CD4-positive, alpha-beta memory T cell (primary cell): ENCODE measurements around the gene TMEM147. TPM values are rescaled to one million over a fixed set of nuclear protein-coding genes. Genes with fewer than 3 reads are reported as not detected.

ENCODE experiments used
- CTCF ChIA-PET: fragments of 350-600 bp; sonication (Branson Sonifier 250); formaldehyde crosslinking; loops from one replicate; lab custom pipeline; 2021; ENCODE audit warnings: inconsistent platforms; ENCODE audit not compliant: partially characterized antibody; lab: Charles Lee
- POLR2A ChIA-PET: fragments of 350-600 bp; sonication (Branson Sonifier 250); formaldehyde crosslinking; loops from one replicate; lab custom pipeline; 2021; ENCODE audit not compliant: partially characterized antibody; lab: Charles Lee
- DNase-seq, 5 donors: peaks; one replicate each; pipeline versions ENCODE4 v3.0.0 to v3.0.0-alpha.2; 2020 to 2022; ENCODE audit warnings: mixed read lengths in 1 of 5
- H3K27ac ChIP-seq: one replicate; pipeline ENCODE4 v1.7.0; 2013; ENCODE audit warnings: low read depth, low read length
- H3K27me3 ChIP-seq: 2 replicates; pipeline ENCODE4 v1.7.0; 2013; ENCODE audit warnings: mild to moderate bottlenecking, low read length, moderate library complexity; ENCODE audit not compliant: insufficient read depth
- H3K36me3 ChIP-seq: 2 replicates; pipeline ENCODE4 v1.7.0; 2013; ENCODE audit warnings: mild to moderate bottlenecking, low read length, moderate library complexity; ENCODE audit not compliant: insufficient read depth
- H3K4me1 ChIP-seq: 2 replicates; pipeline ENCODE4 v1.7.0; 2013; ENCODE audit warnings: mild to moderate bottlenecking, low read length, moderate library complexity; ENCODE audit not compliant: insufficient read depth
- H3K4me3 ChIP-seq, 2 donors: one replicate each; pipeline ENCODE4 v1.7.0; 2013; ENCODE audit warnings: low read length in 2 of 2, mild to moderate bottlenecking in 1 of 2
- H3K9me3 ChIP-seq, 2 donors: one replicate each; pipeline ENCODE4 v1.7.0; 2013; ENCODE audit warnings: low read length in 2 of 2, control low read depth in 1 of 2; ENCODE audit not compliant: control insufficient read depth in 1 of 2
- H3K27ac Mint-ChIP-seq, 7 donors: one replicate each; pipeline ENCODE4 v1.8.0; 2020 to 2021; ENCODE audit warnings: mixed read lengths in 7 of 7, mild to moderate bottlenecking in 6 of 7, inconsistent platforms in 3 of 7, moderate library complexity in 3 of 7
- H3K27me3 Mint-ChIP-seq, 2 donors: one replicate each; pipeline ENCODE4 v1.8.0; 2020 to 2021; ENCODE audit warnings: mixed read lengths in 2 of 2
- H3K36me3 Mint-ChIP-seq, 2 donors: one replicate each; pipeline ENCODE4 v1.8.0; 2020 to 2021; ENCODE audit warnings: mixed read lengths in 2 of 2, inconsistent platforms in 1 of 2, mild to moderate bottlenecking in 1 of 2
- H3K4me1 Mint-ChIP-seq, 4 donors: one replicate each; pipeline ENCODE4 v1.8.0; 2020 to 2021; ENCODE audit warnings: mixed read lengths in 4 of 4, mild to moderate bottlenecking in 1 of 4
- H3K4me3 Mint-ChIP-seq, 8 donors: one replicate each; pipeline ENCODE4 v1.8.0; 2020 to 2021; ENCODE audit warnings: mixed read lengths in 8 of 8, mild to moderate bottlenecking in 7 of 8, moderate library complexity in 6 of 8, inconsistent platforms in 3 of 8
- H3K9me3 Mint-ChIP-seq, 8 donors: one replicate each; pipeline ENCODE4 v1.8.0; 2020 to 2021; ENCODE audit warnings: mixed read lengths in 8 of 8, mild to moderate bottlenecking in 5 of 8, inconsistent platforms in 3 of 8, moderate library complexity in 1 of 8
- intact Hi-C: fragments of 100-400 bp; cut with micrococcal nuclease; formaldehyde crosslinking; loops from one replicate; pipeline ENCODE4 v1.15.1; 2023
- polyA plus RNA-seq, 2 donors: library from polyadenylated mRNA; unstranded; fragments of 300-500 nt; fragmentation: Illumina TruSeq; gene quantifications; one replicate each; pipeline ENCODE4 v1.2.3, GENCODE V29; 2021
- total RNA-seq, 2 experiments: library from RNA; stranded (reverse); gene quantifications; one replicate each; pipeline ENCODE4 v1.2.3, GENCODE V29; 2021

TMEM147 gene
- total and polyA plus RNA-seq, 4 experiments from 2014 or later = 41.3 to 189 (median 101) TPM

DNA sequence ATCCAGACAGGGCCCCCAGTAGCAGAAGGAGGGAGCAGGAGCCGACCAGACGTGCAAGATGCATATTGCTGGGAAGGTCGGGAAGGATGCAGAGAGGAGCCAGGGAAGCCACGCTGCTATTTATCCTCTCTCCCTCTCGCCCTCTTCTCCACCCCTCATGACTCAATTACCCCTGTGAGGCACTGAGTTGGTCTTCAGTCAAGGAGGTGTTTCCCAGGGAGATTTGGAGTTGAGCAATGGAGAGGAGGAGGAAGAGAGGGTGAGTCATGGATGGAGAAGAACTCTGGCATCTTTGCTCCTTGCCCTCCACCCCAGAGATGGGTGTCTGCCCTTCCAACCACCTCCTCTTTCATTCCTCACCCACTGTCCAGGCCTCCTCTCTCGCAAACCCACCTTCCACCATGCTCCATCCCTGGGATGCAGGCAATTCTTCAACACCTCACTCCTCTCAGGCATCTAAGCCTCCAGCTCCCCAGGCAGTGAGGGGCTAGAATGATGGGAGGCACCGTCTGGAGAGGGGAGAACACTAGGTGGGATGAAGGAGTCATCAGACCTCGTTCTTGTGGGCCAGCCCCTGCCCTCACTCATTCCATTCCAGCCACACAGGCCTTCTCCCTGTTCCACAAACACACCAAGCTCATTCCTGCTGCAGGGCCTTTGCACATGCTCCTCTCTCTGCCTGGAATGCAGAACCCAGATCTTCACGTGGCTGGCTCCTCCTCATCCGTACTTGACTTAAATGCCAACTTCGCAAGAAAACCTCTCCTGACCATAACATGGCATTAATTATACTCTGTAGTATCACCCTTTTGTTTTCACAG, 17.0 kb upstream of the TMEM147 start, which contains the start of gene SBSN:
SBSN (minus strand) TSS at position 94 of the 821 bp plus-strand sequence; CDS start at position 64, 30 bp downstream.
- Mint-ChIP-seq H3K36me3 (no peaks in the 10 kb centered on the region), H3K9me3 (no peaks in the 10 kb centered on the region), H3K27me3 (peaks cover 29 to 36% of the 10 kb centered on the region in 2 donors), H3K4me1 (peaks cover 3 to 8% (median 5%) of the 10 kb centered on the region in 4 donors), H3K4me3 (no peak within 1 kb of the TSS), H3K27ac (no peak within 1 kb of the TSS)
- DNase-seq = no peak
- no peaks in the 10 kb centered on the region for H3K9me3 ChIP-seq
- H3K27me3 ChIP-seq = no peaks in the 10 kb centered on the region
- no peak within 1 kb of the TSS for H3K27ac ChIP-seq
- intact Hi-C loops = no loop called here
- CTCF ChIA-PET = interaction anchor here (1.0 kb wide), 1 partner anchor 18 kb away, joined by 3 read pairs; no protein-coding TSS in a partner anchor
- POLR2A ChIA-PET = no interaction called here
- H3K36me3 ChIP-seq = no peaks in the 10 kb centered on the region
- H3K4me3 ChIP-seq = no peak within 1 kb of the TSS
- H3K4me1 ChIP-seq = peaks cover 3% of the 10 kb centered on the region

DNA sequence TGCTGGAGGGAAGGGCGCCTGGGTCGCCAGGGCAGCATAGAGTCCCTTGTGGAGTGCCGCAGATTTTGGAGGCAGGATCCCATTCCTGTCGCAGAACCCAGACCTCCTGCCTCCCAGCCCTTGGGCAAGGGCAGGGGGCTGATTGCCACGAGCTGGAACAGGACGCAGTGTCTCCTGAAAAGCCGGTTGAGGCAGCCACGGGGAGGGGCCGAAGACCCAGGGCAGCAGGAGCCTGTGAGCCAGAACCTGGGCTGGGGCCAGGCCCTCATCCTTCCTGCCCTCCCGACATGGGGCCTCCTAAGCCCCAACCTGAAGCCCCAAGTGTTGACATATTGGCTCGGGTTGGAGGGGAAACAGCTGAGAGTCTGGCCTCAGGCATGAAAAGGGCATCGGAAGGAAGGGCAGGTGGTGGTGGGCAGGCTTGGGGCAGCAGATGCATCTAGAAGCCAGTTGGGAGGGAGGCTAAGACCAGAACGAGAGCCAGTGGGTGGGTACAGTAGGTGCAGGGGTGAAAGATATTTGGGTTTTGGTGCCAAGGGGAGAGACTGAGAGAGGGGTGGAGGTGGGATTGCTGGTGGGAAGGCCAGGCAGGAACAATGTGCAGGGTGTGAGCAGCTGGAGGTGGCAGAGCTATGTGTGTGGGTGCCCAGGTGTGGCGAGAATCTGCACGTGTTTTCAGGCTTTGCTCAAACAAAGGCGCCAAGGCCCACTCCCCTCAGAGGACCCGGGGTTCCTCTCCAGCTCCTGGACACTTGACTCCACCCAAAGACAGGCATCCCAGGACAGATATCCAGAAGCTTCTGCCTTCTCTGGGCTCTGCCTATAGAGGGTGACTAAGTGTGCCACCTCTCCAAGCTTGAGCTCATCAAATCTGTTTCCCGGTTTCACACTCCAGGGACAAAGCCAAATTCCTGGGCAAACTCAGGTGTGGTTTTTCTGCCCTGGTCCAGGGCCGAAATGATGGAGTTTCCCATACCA, 15.9 kb upstream of the TMEM147 start:
- no peak for DNase-seq
- peaks cover 31 to 39% of the 10 kb centered on the region in 2 donors for H3K27me3 Mint-ChIP-seq
- no peaks in the 10 kb centered on the region for H3K9me3 ChIP-seq
- no peak overlapping the region for H3K27ac ChIP-seq
- no peak overlapping the region for H3K4me3 ChIP-seq
- intact Hi-C loops = no loop called here
- H3K36me3 Mint-ChIP-seq = no peaks in the 10 kb centered on the region
- H3K27ac Mint-ChIP-seq = no peak overlapping the region
- no peaks in the 10 kb centered on the region for H3K9me3 Mint-ChIP-seq
- ChIA-PET CTCF (interaction anchor here (1.0 to 2.6 kb wide), 2 partner anchors 19 kb away, joined by 3 to 7 read pairs; no protein-coding TSS in a partner anchor), POLR2A (no interaction called here)
- H3K4me1 ChIP-seq = peaks cover 13% of the 10 kb centered on the region
- H3K27me3 ChIP-seq = no peaks in the 10 kb centered on the region
- H3K4me3 Mint-ChIP-seq = no peak overlapping the region
- H3K36me3 ChIP-seq = no peaks in the 10 kb centered on the region
- peaks cover 7 to 17% (median 12%) of the 10 kb centered on the region in 4 donors for H3K4me1 Mint-ChIP-seq

DNA sequence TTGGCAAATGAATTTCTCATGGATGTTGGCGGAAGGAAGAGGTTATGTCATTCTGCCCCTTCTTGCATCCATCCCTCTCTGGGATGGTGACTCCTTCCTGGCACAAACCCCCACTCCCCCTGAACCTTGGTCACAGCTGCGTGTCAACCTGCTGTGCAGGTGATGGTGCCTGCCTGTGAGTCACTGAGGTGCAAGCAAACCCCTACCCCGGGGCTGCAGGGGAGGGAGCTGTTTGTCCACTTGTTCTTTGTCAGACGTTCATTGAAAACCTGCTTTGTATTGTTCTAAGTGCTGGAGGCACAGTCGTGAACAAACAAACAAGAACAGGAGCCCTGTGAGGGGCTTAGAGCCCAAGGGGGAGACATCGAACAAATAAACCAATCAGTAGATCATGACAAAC, 14.1 kb upstream of the TMEM147 start:
- H3K4me1 ChIP-seq = peaks cover 13% of the 10 kb centered on the region
- H3K9me3 ChIP-seq = no peaks in the 10 kb centered on the region
- H3K27ac ChIP-seq = no peak overlapping the region
- no peaks in the 10 kb centered on the region for H3K36me3 ChIP-seq
- no peaks in the 10 kb centered on the region for H3K9me3 Mint-ChIP-seq
- intact Hi-C loops = no loop called here
- CTCF ChIA-PET = interaction anchor here (1.2 to 2.6 kb wide), 2 partner anchors 17 to 19 kb away, joined by 3 to 7 read pairs; no protein-coding TSS in a partner anchor
- H3K27ac Mint-ChIP-seq = no peak overlapping the region
- no peak overlapping the region for H3K4me3 Mint-ChIP-seq
- peaks cover 35 to 40% of the 10 kb centered on the region in 2 donors for H3K27me3 Mint-ChIP-seq
- no peaks in the 10 kb centered on the region for H3K27me3 ChIP-seq
- no peak overlapping the region for H3K4me3 ChIP-seq
- DNase-seq = no peak
- POLR2A ChIA-PET = no interaction called here
- no peaks in the 10 kb centered on the region for H3K36me3 Mint-ChIP-seq
- peaks cover 7 to 17% (median 12%) of the 10 kb centered on the region in 4 donors for H3K4me1 Mint-ChIP-seq

DNA sequence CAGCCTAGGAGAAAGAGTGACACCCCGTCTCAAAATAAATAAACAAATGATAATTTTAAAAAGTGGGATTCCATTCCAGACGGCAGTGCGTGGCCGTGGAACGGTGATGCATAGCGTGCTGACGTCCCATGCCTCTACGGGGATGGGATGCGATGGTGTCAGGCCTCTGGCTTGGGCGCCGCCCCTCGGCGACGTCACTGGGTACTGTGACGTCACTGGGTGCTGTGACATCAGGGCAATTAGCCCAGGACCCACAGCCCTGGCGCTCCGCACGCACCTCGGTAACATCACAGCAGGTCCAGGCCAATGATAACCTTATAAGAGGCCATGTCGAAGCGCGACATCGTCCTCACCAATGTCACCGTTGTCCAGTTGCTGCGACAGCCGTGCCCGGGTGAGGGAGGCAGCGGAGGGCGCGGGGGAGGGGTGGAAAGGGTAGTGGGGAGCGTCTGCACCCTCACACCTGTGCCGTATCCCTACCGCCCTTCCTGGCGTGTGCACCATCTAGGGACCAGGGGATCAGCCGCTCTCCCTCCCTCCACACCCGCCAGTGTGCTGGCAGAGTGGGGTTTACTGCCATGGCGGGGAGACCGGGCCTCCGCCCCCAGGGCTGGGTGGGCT, 12.1 kb upstream of the TMEM147 start, which contains the start of gene GAPDHS:
GAPDHS (plus strand) TSS at position 256 of the 621 bp plus-strand sequence; CDS start at position 328, 72 bp downstream.
- Histone ChIP-seq H3K4me1 (peaks cover 13% of the 10 kb centered on the region), H3K4me3 (peak within 1 kb of the TSS in 1 of 2 donors; percentile 19), H3K36me3 (no peaks in the 10 kb centered on the region), H3K9me3 (no peaks in the 10 kb centered on the region), H3K27me3 (no peaks in the 10 kb centered on the region), H3K27ac (no peak within 1 kb of the TSS)
- POLR2A ChIA-PET = no interaction called here
- Mint-ChIP-seq H3K9me3 (peaks cover 0 to 3% (median 0%) of the 10 kb centered on the region in 8 donors), H3K4me1 (peaks cover 7 to 17% (median 12%) of the 10 kb centered on the region in 4 donors), H3K36me3 (no peaks in the 10 kb centered on the region), H3K27ac (peak within 1 kb of the TSS in 3 of 7 donors; percentile 33 to 60 (median 49)), H3K4me3 (peak within 1 kb of the TSS; percentile 55 to 86 (median 76)), H3K27me3 (peaks cover 21 to 34% of the 10 kb centered on the region in 2 donors)
- no peak for DNase-seq
- CTCF ChIA-PET = interaction anchor here (0.8 to 1.2 kb wide), 2 partner anchors 16 to 23 kb away, joined by 3 read pairs; no protein-coding TSS in a partner anchor
- intact Hi-C loops = no loop called here

DNA sequence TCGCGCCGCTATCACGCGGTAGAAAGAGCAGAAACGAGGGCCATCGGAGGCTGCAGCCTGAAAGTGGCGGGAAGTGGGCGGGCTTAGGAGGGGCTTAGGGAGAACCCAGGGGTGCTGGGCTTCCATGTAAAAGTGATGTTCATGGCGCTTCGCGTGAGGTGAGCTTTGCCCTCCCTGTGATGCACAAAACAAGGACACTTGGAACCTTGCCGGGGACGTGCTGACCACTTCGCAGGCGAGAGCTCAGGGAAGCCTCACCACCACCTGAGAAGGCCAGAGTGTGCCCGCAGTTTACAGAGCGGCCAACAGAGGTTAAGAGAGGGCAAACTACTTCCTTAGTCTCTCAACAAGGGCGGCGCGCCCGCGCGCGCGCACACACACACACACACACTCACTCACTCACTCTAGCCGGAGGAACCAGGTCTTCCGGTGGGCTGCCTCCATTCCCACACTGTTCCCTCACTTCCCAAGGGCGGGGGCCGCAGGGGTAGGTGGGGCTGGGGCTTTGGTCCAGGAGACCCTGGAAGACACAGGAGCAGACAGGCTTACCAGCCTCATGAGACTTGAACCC, 11.5 kb upstream of the TMEM147 start:
- ChIA-PET POLR2A (no interaction called here), CTCF (interaction anchor here (0.8 to 1.2 kb wide), 2 partner anchors 15 to 24 kb away, joined by 3 read pairs; no protein-coding TSS in a partner anchor)
- Histone ChIP-seq H3K4me3 (peak overlapping the region in 1 of 2 donors; percentile 19), H3K36me3 (no peaks in the 10 kb centered on the region), H3K9me3 (no peaks in the 10 kb centered on the region), H3K4me1 (peaks cover 13% of the 10 kb centered on the region), H3K27me3 (no peaks in the 10 kb centered on the region), H3K27ac (no peak overlapping the region)
- no peaks in the 10 kb centered on the region for H3K36me3 Mint-ChIP-seq
- intact Hi-C loops = no loop called here
- H3K4me1 Mint-ChIP-seq = peaks cover 7 to 17% (median 12%) of the 10 kb centered on the region in 4 donors
- peaks cover 20 to 28% of the 10 kb centered on the region in 2 donors for H3K27me3 Mint-ChIP-seq
- DNase-seq = peak; percentile 19 to 63 (median 30)
- H3K4me3 Mint-ChIP-seq = peak overlapping the region; percentile 55 to 86 (median 76)
- peak overlapping the region in 2 of 7 donors; percentile 33 to 60 for H3K27ac Mint-ChIP-seq
- H3K9me3 Mint-ChIP-seq = peaks cover 0 to 3% (median 0%) of the 10 kb centered on the region in 8 donors

DNA sequence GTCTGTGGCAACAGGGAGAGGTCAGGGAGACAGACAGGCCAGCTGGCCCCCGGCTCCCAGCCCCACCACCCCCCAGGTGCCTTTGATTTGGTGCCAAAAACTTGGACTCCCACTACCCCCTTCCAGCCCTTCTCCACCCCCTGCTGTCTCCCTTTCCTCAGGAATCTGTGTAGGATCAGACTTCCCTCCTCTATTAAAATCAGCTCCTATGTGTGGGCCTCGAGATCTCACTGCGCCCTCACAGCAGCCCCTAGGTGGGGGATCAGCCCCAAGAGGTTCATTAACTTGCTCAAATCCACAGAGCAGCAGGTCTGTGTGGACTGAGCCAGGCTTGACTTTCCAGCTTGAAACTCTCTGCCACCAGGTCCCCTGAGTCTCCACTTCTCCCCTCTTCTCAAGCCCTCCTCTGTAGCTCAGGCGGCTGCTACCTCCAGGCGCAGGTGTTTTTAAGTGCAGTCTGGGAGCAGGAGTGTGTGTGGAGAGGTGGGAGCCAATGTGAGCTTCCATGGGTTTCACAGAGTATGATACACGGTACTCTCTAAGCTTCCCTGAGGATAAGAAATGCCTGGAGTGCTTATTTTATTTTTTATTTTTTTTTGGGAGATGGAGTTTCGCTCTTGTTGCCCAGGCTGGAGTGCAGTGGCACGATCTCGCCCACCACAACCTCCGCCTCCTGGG, 10.5 kb upstream of the TMEM147 start:
- intact Hi-C loops = no loop called here
- DNase-seq = no peak
- no peaks in the 10 kb centered on the region for H3K36me3 ChIP-seq
- peaks cover 13% of the 10 kb centered on the region for H3K4me1 ChIP-seq
- H3K27ac ChIP-seq = no peak overlapping the region
- H3K27me3 ChIP-seq = no peaks in the 10 kb centered on the region
- H3K4me3 ChIP-seq = no peak overlapping the region
- ChIA-PET POLR2A (interaction anchor here (0.7 kb wide), 1 partner anchor 10 kb away, joined by 3 read pairs; no protein-coding TSS in a partner anchor), CTCF (interaction anchor here (3.2 kb wide), 1 partner anchor 14 kb away, joined by 13 read pairs; no protein-coding TSS in a partner anchor)
- Mint-ChIP-seq H3K9me3 (peaks cover 0 to 3% (median 0%) of the 10 kb centered on the region in 8 donors), H3K27ac (peak overlapping the region in 1 of 7 donors; percentile 35), H3K36me3 (no peaks in the 10 kb centered on the region), H3K27me3 (peaks cover 17 to 19% of the 10 kb centered on the region in 2 donors), H3K4me3 (no peak overlapping the region), H3K4me1 (peaks cover 7 to 17% (median 12%) of the 10 kb centered on the region in 4 donors)
- H3K9me3 ChIP-seq = no peaks in the 10 kb centered on the region
